H1 (cell line): ENCODE data around the gene UBE2O. TPM values are rescaled to one million over a fixed set of nuclear protein-coding genes. Genes with fewer than 3 reads are reported as not detected.
A peak's percentile ranks its signal among the peaks of the same experiment; 100 is the strongest.

Experiments used
- ATF3 ChIP-seq: IDR thresholded peaks from 2 replicates; pipeline ENCODE4 v1.6.1; 2011; ENCODE audit warnings: low read depth, mild to moderate bottlenecking, low read length; ENCODE audit not compliant: insufficient read depth
- NANOG ChIP-seq: IDR thresholded peaks from 2 replicates; pipeline ENCODE4 v1.6.1; 2011; ENCODE audit warnings: low read length, low read depth, mild to moderate bottlenecking, inconsistent platforms; ENCODE audit not compliant: insufficient read depth, poor library complexity, severe bottlenecking
- POLR2AphosphoS5 ChIP-seq: IDR thresholded peaks from 2 replicates; pipeline ENCODE4 v1.6.1; 2011; ENCODE audit warnings: low read depth, low read length
- SIN3A ChIP-seq, 2 experiments: IDR thresholded peaks in 1 of 2; conservative IDR thresholded peaks in 1 of 2; 2 replicates each; pipeline ENCODE4 v1.6.1; 2011 to 2012; ENCODE audit warnings: low read length in 2 of 2, improper control_type of control experiment in 1 of 2, low read depth in 1 of 2, mild to moderate bottlenecking in 1 of 2
- TEAD4 ChIP-seq: IDR thresholded peaks from 2 replicates; pipeline ENCODE4 v1.6.1; 2012; ENCODE audit warnings: low read depth, low read length, inconsistent platforms, mixed read lengths
- polyA plus RNA-seq, 7 experiments: library from polyadenylated mRNA; depleted of rRNA in 3 of 7; stranded (reverse) in 5 of 7; unstranded in 2 of 7; fragments of >200 nt in 5 of 7; fragments of 200-250 nt in 2 of 7; gene quantifications; 1 replicate in 5 of 7; 2 replicates in 1 of 7; 4 replicates in 1 of 7; pipeline versions ENCODE4 v1.2.1 to v1.2.3, GENCODE V29; 2011 to 2013; ENCODE audit warnings: missing spikeins in 2 of 7, mixed read lengths in 2 of 7
- total RNA-seq: library from RNA; stranded (reverse); fragmentation: NEBNext Ultra II Directional; extraction: Animal tissue kit (Norgen Biotek cat#: 25700); gene quantifications from 2 replicates; pipeline ENCODE4 v1.2.1, GENCODE V29; 2021

The UBE2O gene
- total and polyA plus RNA-seq, 2 of the 8 experiments (the other 6 are each of a cell fraction or from before 2014, with no cell fraction given), result 24.4 to 63.0 TPM

GRCh38 chr17:76501018-76501826 lies 48.3 kb upstream of the UBE2O start, which contains the start of gene RHBDF2 (continued):
- no peak for TF ChIP-seq ATF3
- no peak for TF ChIP-seq TEAD4
- no peak for TF ChIP-seq POLR2AphosphoS5
- no peak for TF ChIP-seq NANOG
- peak in 1 of 2 experiments; percentile 81; a peak in 2 of 4 replicates for TF ChIP-seq SIN3A (conservative IDR thresholded peaks at IDR 0.05 in 1 of 2, IDR thresholded peaks at IDR 0.05 in 1 of 2; ENCODE audit: low read depth in 1 of 2, low read length in 2 of 2)
- TF ChIP-seq, all 59 proteins: peak for 10
